ENCODE data around the gene RAB7A. TPM values are rescaled to one million over a fixed set of nuclear protein-coding genes. Genes with fewer than 3 reads are reported as not detected.

The RAB7A gene
- total RNA-seq, 1 experiment from 2014 or later, result 233 TPM

GRCh38 chr3:128815318-128816064, 89.5 kb downstream of the RAB7A start:
- CTCF ChIA-PET, result no interaction called here
- no peak overlapping the region for H3K4me3 ChIP-seq (replicated peaks in 1 of 2; ENCODE audit: low read depth in 1 of 2, low read length in 2 of 2)
- no peak overlapping the region for H3K9ac ChIP-seq (ENCODE audit: low read length)
- no peak for DNase-seq (ENCODE audit: low read depth, low spot score)
- no peaks in the 10 kb centered on the region for H3K79me2 ChIP-seq (ENCODE audit: insufficient read depth, low read length)
- POLR2A ChIA-PET, result interaction anchor here (0.6 kb wide), 1 partner anchor 51 kb away, joined by 3 read pairs; no protein-coding TSS in a partner anchor
- RAD21 ChIA-PET (ENCODE audit: low non-redundant PET in 1 of 2, low total read pairs in 2 of 2, uncharacterized antibody in 2 of 2, unreplicated experiment in 2 of 2), result no interaction called here
- intact Hi-C loops (cut with micrococcal nuclease), result no loop called here
- H3K27me3 ChIP-seq (ENCODE audit: insufficient read depth, low read length), result no peaks in the 10 kb centered on the region
- no peaks in the 10 kb centered on the region for H3K9me2 ChIP-seq (ENCODE audit: insufficient read depth)
- no peaks in the 10 kb centered on the region for H4K20me1 ChIP-seq (ENCODE audit: insufficient read depth)
- H3K4me1 ChIP-seq (ENCODE audit: control insufficient read depth in 1 of 2, insufficient read depth in 2 of 2, low read length in 2 of 2), result no peaks in the 10 kb centered on the region
- no peak for ATAC-seq
- TF ChIP-seq POLR2A (IDR thresholded peaks at IDR 0.05; ENCODE audit: borderline replicate concordance, extremely low read depth, insufficient read depth, insufficient read length), result no peak
- TF ChIP-seq CBX3 (IDR thresholded peaks at IDR 0.05; ENCODE audit: low read depth), result no peak
- no peak for TF ChIP-seq SRF (IDR thresholded peaks at IDR 0.05; ENCODE audit: low read depth)
- TF ChIP-seq TCF7L2 (IDR thresholded peaks at IDR 0.05; ENCODE audit: borderline replicate concordance, extremely low read depth, insufficient read depth, insufficient read length), result no peak
- no peak for TF ChIP-seq CEBPB (IDR thresholded peaks at IDR 0.05; ENCODE audit: low read depth)
- TF ChIP-seq SIN3A (IDR thresholded peaks at IDR 0.05; ENCODE audit: low read depth), result no peak
- no peak for TF ChIP-seq RAD21 (IDR thresholded peaks at IDR 0.05; ENCODE audit: low read depth)
- no peak overlapping the region for H2AFZ ChIP-seq (ENCODE audit: low read depth, low read length, poor library complexity, severe bottlenecking)
- no peak overlapping the region for H3K27ac ChIP-seq (ENCODE audit: low read depth, low read length)
- H3K36me3 ChIP-seq (ENCODE audit: control insufficient read depth in 1 of 2, insufficient read depth in 2 of 2, low read length in 2 of 2), result peaks cover 30 to 36% of the 10 kb centered on the region in 2 experiments
- no peaks in the 10 kb centered on the region for H3K9me3 ChIP-seq (ENCODE audit: control insufficient read depth in 1 of 2, insufficient read depth in 1 of 2, low read depth in 1 of 2, low read length in 2 of 2)
- no peak overlapping the region for H3K4me2 ChIP-seq (ENCODE audit: low read length)
- no TSS peak for BruUV-seq (replicated peaks)

- Histone ChIP-seq H4K20me1 (ENCODE audit: insufficient read depth) (no peaks in the 10 kb centered on the region), H3K4me1 (ENCODE audit: control insufficient read depth in 1 of 2, insufficient read depth in 2 of 2, low read length in 2 of 2) (no peaks in the 10 kb centered on the region), H3K79me2 (ENCODE audit: insufficient read depth, low read length) (no peaks in the 10 kb centered on the region), H3K27ac (ENCODE audit: low read depth, low read length) (no peak overlapping the region), H3K9me2 (ENCODE audit: insufficient read depth) (no peaks in the 10 kb centered on the region), H3K4me2 (ENCODE audit: low read length) (no peak overlapping the region), H3K9ac (ENCODE audit: low read length) (no peak overlapping the region), H3K4me3 (replicated peaks in 1 of 2; ENCODE audit: low read depth in 1 of 2, low read length in 2 of 2) (no peak overlapping the region), H3K36me3 (ENCODE audit: control insufficient read depth in 1 of 2, insufficient read depth in 2 of 2, low read length in 2 of 2) (peaks cover 13 to 26% of the 10 kb centered on the region in 2 experiments; a peak in 3 of 4 replicates), H2AFZ (ENCODE audit: low read depth, low read length, poor library complexity, severe bottlenecking) (no peak overlapping the region), H3K9me3 (ENCODE audit: control insufficient read depth in 1 of 2, insufficient read depth in 1 of 2, low read depth in 1 of 2, low read length in 2 of 2) (no peaks in the 10 kb centered on the region), H3K27me3 (ENCODE audit: insufficient read depth, low read length) (no peaks in the 10 kb centered on the region)
- intact Hi-C loops (cut with micrococcal nuclease), result no loop called here
- no peak for DNase-seq (ENCODE audit: low read depth, low spot score)
- ChIA-PET RAD21 (ENCODE audit: low non-redundant PET in 1 of 2, low total read pairs in 2 of 2, uncharacterized antibody in 2 of 2, unreplicated experiment in 2 of 2) (no interaction called here), POLR2A (no interaction called here), CTCF (no interaction called here)
- no peak for ATAC-seq
- BruUV-seq (replicated peaks), result no TSS peak
- TF ChIP-seq SIN3A (IDR thresholded peaks at IDR 0.05; ENCODE audit: low read depth) (no peak), ZNF274 (IDR thresholded peaks at IDR 0.05; ENCODE audit: low read depth, low read length) (no peak), ELF1 (IDR thresholded peaks at IDR 0.05; ENCODE audit: borderline replicate concordance, low read depth) (no peak), CTCF (IDR thresholded peaks at IDR 0.05 in 2 of 3, conservative IDR thresholded peaks at IDR 0.05 in 1 of 3; ENCODE audit: borderline replicate concordance in 1 of 3, insufficient read depth in 1 of 3, low read depth in 2 of 3, low read length in 2 of 3) (no peak), ATF3 (IDR thresholded peaks at IDR 0.05) (no peak), EZH2 (IDR thresholded peaks at IDR 0.05) (no peak), JUND (IDR thresholded peaks at IDR 0.05) (no peak), MAX (IDR thresholded peaks at IDR 0.05) (no peak), CBX3 (IDR thresholded peaks at IDR 0.05; ENCODE audit: low read depth) (no peak), ZBTB33 (IDR thresholded peaks at IDR 0.05; ENCODE audit: extremely low read depth, insufficient replicate concordance, low read length) (no peak), FOSL1 (IDR thresholded peaks at IDR 0.05; ENCODE audit: low read depth) (no peak), POLR2A (IDR thresholded peaks at IDR 0.05; ENCODE audit: borderline replicate concordance, extremely low read depth, insufficient read depth, insufficient read length) (no peak)
Measured at GRCh38 chr3:128818186-128818787, 92.3 kb downstream of the RAB7A start.

Data from HCT116 (cell line).